ENCODE results near the gene PRKAG2. TPM values are rescaled to one million over a fixed set of nuclear protein-coding genes. Genes with fewer than 3 reads are reported as not detected.
A peak's percentile ranks its signal among the peaks of the same experiment; 100 is the strongest.

The PRKAG2 gene
- total and polyA plus RNA-seq, 9 donors: 9.3 to 37.7 (median 22.6) TPM

- TF ChIP-seq EP300 (IDR thresholded peaks at IDR 0.05) (no peak), POLR2A (IDR thresholded peaks at IDR 0.05) (no peak)
- TF ChIP-seq, protein P1, sequence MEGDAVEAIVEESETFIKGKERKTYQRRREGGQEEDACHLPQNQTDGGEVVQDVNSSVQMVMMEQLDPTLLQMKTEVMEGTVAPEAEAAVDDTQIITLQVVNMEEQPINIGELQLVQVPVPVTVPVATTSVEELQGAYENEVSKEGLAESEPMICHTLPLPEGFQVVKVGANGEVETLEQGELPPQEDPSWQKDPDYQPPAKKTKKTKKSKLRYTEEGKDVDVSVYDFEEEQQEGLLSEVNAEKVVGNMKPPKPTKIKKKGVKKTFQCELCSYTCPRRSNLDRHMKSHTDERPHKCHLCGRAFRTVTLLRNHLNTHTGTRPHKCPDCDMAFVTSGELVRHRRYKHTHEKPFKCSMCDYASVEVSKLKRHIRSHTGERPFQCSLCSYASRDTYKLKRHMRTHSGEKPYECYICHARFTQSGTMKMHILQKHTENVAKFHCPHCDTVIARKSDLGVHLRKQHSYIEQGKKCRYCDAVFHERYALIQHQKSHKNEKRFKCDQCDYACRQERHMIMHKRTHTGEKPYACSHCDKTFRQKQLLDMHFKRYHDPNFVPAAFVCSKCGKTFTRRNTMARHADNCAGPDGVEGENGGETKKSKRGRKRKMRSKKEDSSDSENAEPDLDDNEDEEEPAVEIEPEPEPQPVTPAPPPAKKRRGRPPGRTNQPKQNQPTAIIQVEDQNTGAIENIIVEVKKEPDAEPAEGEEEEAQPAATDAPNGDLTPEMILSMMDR (IDR thresholded peaks at IDR 0.05): no peak
- Histone ChIP-seq H3K27me3 (no peaks in the 10 kb centered on the region), H3K27ac (no peak overlapping the region), H3K36me3 (no peaks in the 10 kb centered on the region), H3K4me3 (no peak overlapping the region), H3K9me3 (no peaks in the 10 kb centered on the region), H3K4me1 (ENCODE audit: insufficient read depth) (peaks cover 10% of the 10 kb centered on the region)
- intact Hi-C loops (cut with DNase I): no loop called here
- 84 to 94% (median 89%) methylated on average over 8 of the region's 8 CpGs for WGBS, 3 donors
- DNase-seq: no peak
These were observed 145.9 kb downstream of the PRKAG2 start for GRCh38 chr7:151731022-151731441.

DNA sequence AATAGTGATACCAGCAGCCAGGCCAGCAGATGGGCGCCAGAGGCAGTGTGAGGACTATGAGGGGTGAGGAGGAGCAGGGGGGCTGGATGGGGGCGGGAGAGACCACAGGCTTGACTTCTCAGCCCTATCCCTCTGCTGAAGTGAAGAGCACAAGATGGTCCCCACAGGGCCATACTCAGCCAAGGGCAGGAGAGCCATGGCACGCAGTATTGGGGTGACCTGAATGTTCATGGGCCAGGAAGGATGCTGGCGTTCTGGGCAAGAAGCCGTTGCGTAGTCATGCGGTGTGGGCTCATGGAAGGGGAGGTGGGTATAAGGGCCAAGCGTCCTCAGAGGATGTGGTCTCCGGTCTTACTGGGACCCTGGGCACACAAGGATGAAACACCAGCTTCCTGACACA, 146.3 kb downstream of the PRKAG2 start:
- peaks cover 5% of the 10 kb centered on the region for H3K4me1 ChIP-seq (ENCODE audit: insufficient read depth)
- no peak overlapping the region for H3K27ac ChIP-seq
- no peaks in the 10 kb centered on the region for H3K36me3 ChIP-seq
- no peak for TF ChIP-seq EP300 (IDR thresholded peaks at IDR 0.05)
- peak in 1 of 5 donors; percentile 23 for DNase-seq
- 93 to 95% (median 94%) methylated on average over 9 of the region's 9 CpGs for WGBS, 3 donors
- intact Hi-C loops (cut with DNase I): no loop called here
- H3K4me3 ChIP-seq: no peak overlapping the region
- no peaks in the 10 kb centered on the region for H3K27me3 ChIP-seq
- no peaks in the 10 kb centered on the region for H3K9me3 ChIP-seq

- no peak overlapping the region for H3K4me3 ChIP-seq
- peaks cover 5% of the 10 kb centered on the region for H3K4me1 ChIP-seq (ENCODE audit: insufficient read depth)
- H3K27me3 ChIP-seq: no peaks in the 10 kb centered on the region
- no peak overlapping the region for H3K27ac ChIP-seq
- H3K36me3 ChIP-seq: no peaks in the 10 kb centered on the region
- 95% methylated on average over 14 to 15 of the region's 15 CpGs for whole genome bisulfite sequencing, 3 donors
- H3K9me3 ChIP-seq: no peaks in the 10 kb centered on the region
- DNase-seq: peak in 2 of 5 donors; percentile 19 to 27
- intact Hi-C loops (cut with DNase I): no loop called here
- TF ChIP-seq, protein P1 (IDR thresholded peaks at IDR 0.05): no peak
- no peak for TF ChIP-seq POLR2A (IDR thresholded peaks at IDR 0.05)
- no peak for TF ChIP-seq EP300 (IDR thresholded peaks at IDR 0.05)
These were observed 147.4 kb downstream of the PRKAG2 start for GRCh38 chr7:151729521-151729921.

DNA sequence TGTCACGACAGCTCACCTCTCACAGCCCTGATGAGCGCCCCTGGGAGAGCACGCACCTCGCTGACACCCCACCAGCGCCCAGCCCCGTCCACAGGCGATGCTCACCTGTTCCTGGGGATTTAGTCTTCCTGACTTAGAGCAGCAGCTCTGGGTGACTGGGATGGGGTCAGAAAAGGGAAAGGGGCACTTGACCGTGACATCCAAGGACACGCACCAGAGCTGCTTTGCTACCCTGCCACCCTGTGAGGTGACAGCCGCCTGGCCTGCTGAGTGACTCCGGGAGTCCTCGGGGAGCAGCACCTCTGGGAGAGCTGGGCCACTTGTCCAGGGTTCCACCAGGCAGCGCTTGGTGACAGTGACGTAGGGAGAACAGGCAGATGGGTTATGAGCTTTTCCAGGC, 148.2 kb downstream of the PRKAG2 start:
- intact Hi-C loops (cut with DNase I): no loop called here
- DNase-seq: peak in 3 of 5 donors; percentile 19 to 42 (median 30)
- WGBS, 3 donors: 94 to 98% (median 96%) methylated on average over 14 of the region's 14 CpGs
- Histone ChIP-seq H3K9me3 (no peaks in the 10 kb centered on the region), H3K27me3 (no peaks in the 10 kb centered on the region), H3K27ac (no peak overlapping the region), H3K4me1 (ENCODE audit: insufficient read depth) (peaks cover 5% of the 10 kb centered on the region), H3K36me3 (no peaks in the 10 kb centered on the region), H3K4me3 (no peak overlapping the region)
- TF ChIP-seq, protein P1 (IDR thresholded peaks at IDR 0.05): no peak
- no peak for TF ChIP-seq EP300 (IDR thresholded peaks at IDR 0.05)
- no peak for TF ChIP-seq POLR2A (IDR thresholded peaks at IDR 0.05)

DNA sequence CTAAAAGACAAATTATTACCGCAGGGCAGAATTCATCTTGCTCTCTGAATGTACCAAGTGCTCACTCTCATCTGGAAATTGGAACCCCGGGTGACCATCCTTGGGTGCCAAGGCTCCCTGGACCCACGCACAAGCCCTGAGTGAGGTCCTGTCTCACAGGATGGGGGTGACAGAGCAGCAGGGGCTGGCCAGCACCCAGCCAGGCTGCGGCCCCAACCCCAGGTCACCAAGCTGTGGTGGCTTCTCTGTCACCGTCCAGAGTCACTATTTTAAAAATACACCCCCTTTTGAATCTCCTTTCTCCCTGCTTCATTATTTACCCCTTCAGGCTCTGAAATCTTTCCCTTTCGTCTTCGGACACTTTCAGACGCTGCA, 148.6 kb downstream of the PRKAG2 start:
- intact Hi-C loops (cut with DNase I): no loop called here
- peak overlapping the region in 1 of 2 donors; percentile 51 for H3K27ac ChIP-seq
- no peak for DNase-seq
- H3K36me3 ChIP-seq: no peaks in the 10 kb centered on the region
- no peaks in the 10 kb centered on the region for H3K9me3 ChIP-seq
- 91 to 92% (median 92%) methylated on average over 8 of the region's 8 CpGs for WGBS, 3 donors
- H3K4me3 ChIP-seq: no peak overlapping the region
- no peaks in the 10 kb centered on the region for H3K27me3 ChIP-seq
- H3K4me1 ChIP-seq (ENCODE audit: insufficient read depth): peaks cover 5% of the 10 kb centered on the region
- TF ChIP-seq, protein P1 (IDR thresholded peaks at IDR 0.05): no peak
- TF ChIP-seq EP300 (IDR thresholded peaks at IDR 0.05) (no peak), POLR2A (IDR thresholded peaks at IDR 0.05) (no peak)
